GM21367 (cell line): ENCODE measurements around the gene ANAPC1.
"Not testable (repeated sequence)": the region's sequence is repeated elsewhere in the genome, so short reads cannot be mapped to it uniquely, and the experiment has no call there.

ENCODE experiments used
- ATAC-seq: cut with Tn5 transposase; IDR thresholded peaks from one replicate; pipeline ENCODE4 v1.9.1; 2021; ENCODE audit not compliant: unreplicated experiment

Gene ANAPC1

DNA sequence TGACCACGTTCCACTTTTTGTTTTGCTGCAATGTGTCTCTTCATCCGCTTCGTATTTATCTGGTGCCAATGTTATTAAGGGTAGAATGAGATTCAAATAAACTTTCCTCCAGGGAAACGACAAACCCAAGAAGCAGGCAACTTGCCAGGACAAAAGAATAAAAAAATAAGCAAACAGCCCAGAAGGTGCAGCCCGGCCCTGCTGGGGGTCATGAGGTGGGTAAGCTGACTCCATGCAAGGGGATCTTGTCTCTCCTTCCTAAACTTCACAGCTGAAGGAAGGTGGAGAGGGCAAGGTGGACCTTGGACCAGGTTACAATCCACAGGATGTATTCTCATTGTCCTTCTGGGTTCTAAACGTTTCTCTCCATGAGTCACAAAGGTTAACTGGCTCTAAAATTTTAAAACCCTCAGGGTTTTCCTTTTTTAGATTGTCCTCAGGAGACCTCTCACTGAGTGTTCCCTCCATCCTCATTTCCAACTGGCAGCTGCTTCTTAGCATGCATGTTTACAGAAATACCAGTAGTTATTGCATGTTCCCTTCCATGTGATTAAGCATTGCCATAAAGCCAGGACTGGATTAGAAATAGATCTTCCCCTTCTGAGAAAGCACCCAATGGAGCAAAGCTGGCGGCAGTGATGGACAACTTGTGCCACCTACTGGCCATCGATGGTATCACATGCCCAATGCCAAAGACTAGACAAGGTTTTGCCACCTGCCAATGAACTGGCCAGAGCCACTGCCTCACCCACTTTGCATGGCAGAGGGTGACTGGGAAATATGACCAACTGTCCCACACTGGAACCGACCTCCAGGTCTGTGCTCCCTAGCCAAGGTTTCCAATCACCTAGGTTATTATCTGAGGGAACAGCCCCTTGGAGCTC, 147.9 kb downstream of the ANAPC1 start:
- ATAC-seq, result not testable (repeated sequence)

DNA sequence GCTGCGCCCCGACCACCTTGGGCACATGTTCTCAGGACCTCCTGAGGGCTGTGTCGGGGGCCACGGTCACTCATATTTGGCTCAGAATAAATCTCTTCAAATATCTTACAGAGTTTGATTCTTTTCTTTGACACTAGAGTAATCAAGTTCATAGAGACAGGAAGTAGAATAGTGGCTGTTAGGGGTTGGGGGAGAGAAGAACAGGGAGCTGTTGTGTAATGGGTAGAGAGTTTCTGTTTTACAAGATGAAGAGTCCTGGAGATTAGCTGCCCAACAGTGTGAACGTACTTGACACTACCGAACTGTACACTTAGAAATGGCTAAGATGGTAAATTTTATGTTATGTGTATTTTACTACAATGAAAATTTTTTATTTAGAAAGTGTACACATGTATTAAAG, 148.6 kb downstream of the ANAPC1 start:
- ATAC-seq, result not testable (repeated sequence)

DNA sequence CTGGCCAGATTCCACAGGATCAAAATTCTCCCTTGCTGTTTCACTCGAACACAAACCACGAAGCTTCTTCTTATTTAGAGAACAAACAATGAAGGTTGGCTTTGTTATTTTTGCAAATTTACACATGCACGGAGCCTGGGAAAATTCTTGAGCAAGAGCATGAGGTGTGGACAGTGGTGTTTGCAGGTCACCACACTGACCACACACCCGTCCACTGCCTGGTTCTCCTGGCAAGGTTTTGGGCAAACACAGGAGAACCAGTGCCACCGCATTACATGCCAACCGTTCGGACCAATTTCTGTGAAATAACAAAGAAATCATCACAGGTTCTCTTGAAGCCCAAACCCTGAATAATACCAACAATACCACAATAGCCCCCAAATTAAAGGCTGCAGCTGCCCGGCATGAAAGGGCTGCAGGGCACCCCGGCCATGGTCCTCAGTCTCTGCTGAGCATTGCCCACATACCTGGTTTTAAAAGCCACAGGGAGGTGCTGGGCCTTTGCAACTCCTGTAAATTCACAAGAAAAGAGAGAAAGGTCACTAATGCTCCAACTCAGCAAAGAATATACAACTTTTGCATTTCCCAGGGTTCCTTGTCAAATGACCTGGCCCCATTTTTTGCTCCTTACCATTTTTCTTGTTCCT, 154.1 kb downstream of the ANAPC1 start:
- ATAC-seq, result not testable (repeated sequence)

DNA sequence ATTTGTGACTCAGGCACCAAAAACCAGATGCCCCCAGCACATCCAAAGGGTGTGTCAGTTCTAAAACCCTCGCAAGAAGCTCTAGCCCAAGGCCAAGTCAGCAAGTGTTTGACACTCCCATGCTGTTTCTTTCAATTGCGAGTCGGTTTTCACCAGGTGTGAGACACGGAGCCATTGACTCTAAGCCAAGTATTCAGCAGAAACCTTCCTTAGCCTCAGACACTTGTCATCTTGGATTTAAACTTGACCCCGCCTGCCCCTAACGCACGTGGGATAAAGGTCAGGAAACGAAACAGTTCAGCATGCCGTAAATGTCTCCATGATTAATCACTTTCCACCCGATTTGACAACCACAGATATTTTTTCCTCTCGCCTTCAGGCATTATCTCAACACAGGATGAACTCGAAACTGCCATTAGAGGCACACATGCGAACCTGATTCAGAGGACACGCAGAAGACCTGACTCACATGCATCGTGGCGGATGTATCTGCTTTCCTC, 156.3 kb downstream of the ANAPC1 start:
- not testable (repeated sequence) for ATAC-seq

DNA sequence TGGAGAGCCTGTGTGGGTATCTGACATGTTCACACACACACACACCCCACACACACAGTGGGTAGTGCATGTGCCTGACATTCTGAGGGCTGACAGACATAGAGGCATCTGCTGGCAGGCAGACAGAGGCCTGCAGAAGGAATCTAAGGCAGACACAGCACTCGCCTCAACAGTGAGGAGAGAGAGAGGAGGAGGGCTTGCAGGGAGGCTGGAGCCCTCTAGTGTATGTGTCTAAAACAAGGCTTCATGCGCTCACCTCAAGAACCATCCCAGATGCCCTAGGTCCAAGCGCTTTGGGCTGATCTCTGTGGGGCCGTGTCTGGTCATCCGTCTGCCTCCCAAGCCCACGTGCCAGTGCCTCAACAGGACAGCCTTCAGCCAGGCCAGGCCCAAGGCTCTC, 158.3 kb downstream of the ANAPC1 start:
- ATAC-seq, result not testable (repeated sequence)

DNA sequence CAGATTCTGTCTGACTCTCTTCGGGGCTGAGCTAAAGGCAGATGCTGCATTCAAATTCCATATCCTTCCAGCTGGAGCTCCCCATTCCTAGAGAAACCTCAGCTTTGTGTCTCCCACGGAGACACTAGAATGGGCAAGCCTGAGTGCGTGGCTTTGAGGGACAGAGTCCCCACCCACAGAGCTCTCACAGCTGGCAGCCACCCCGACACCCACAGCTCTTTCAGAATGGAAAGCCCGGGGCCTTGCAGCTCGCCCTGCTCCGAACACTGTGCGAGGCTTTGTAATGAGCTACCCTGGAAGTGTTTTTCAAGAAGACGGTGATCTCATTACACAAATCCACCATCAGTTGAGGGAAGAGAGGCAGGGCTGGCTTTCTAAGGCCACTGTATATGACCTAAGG, 164.4 kb downstream of the ANAPC1 start:
- not testable (repeated sequence) for ATAC-seq
